SK-N-SH treated with all-trans-retinoic acid at 6 μM for 48 hours (cell line): Measurements from ENCODE around the gene IFT80.

Source experiments
- ATAC-seq: fragments of 200-7000 bp; cut with Tn5 transposase; 3 replicates; pipeline ENCODE4 v1.9.1; 2020; ENCODE audit warnings: mild to moderate bottlenecking, moderate library complexity
- ARNTL ChIP-seq: fragments of 450-650 bp; formaldehyde crosslinking; IDR thresholded peaks from 2 replicates; pipeline ENCODE4 v1.5.0; 2020; ENCODE audit warnings: low read depth, mild to moderate bottlenecking, moderate library complexity, borderline replicate concordance
- BACH2 ChIP-seq: fragments of 250-450 bp; sonication (Bioruptor Pico); IDR thresholded peaks from 2 replicates; pipeline ENCODE4 v1.9.0; 2021; ENCODE audit warnings: mild to moderate bottlenecking, borderline replicate concordance
- CREB5 ChIP-seq: fragments of 250-450 bp; sonication (Bioruptor Pico); IDR thresholded peaks from 2 replicates; pipeline ENCODE4 v1.5.1; 2020; ENCODE audit warnings: low read depth, mild to moderate bottlenecking, moderate library complexity
- CSRNP3 ChIP-seq: fragments of 250-450 bp; sonication (Bioruptor Pico); IDR thresholded peaks from 2 replicates; pipeline ENCODE4 v1.5.1; 2021; ENCODE audit warnings: mild to moderate bottlenecking, moderate library complexity
- ESRRG ChIP-seq: fragments of 250-450 bp; sonication (Bioruptor Pico); IDR thresholded peaks from 2 replicates; pipeline ENCODE4 v1.6.1; 2021; ENCODE audit warnings: mild to moderate bottlenecking
- GLIS3 ChIP-seq: fragments of 250-450 bp; sonication (Bioruptor Pico); IDR thresholded peaks from 2 replicates; pipeline ENCODE4 v1.5.0; 2020; ENCODE audit warnings: mild to moderate bottlenecking, moderate library complexity
- ISL1 ChIP-seq: fragments of 250-450 bp; sonication (Bioruptor Pico); IDR thresholded peaks from 2 replicates; pipeline ENCODE4 v2.1.2; 2022; ENCODE audit warnings: mild to moderate bottlenecking, moderate library complexity
- OSR1 ChIP-seq: fragments of 250-450 bp; sonication (Bioruptor Pico); IDR thresholded peaks from 2 replicates; pipeline ENCODE4 v1.8.0; 2022; ENCODE audit warnings: moderate library complexity, mild to moderate bottlenecking, inconsistent platforms
- PATZ1 ChIP-seq: fragments of 250-450 bp; sonication (Bioruptor Pico); IDR thresholded peaks from 2 replicates; pipeline ENCODE4 v1.8.0; 2020; ENCODE audit warnings: mild to moderate bottlenecking, moderate library complexity, borderline replicate concordance
- POU6F1 ChIP-seq: fragments of 250-450 bp; sonication (Bioruptor Pico); IDR thresholded peaks from 2 replicates; pipeline ENCODE4 v1.8.0; 2021; ENCODE audit warnings: low read depth, mild to moderate bottlenecking, moderate library complexity, borderline replicate concordance
- RARB ChIP-seq: fragments of 250-450 bp; sonication (Bioruptor Pico); IDR thresholded peaks from 2 replicates; pipeline ENCODE4 v1.8.0; 2021; ENCODE audit warnings: mild to moderate bottlenecking, moderate library complexity
- SNAI2 ChIP-seq: fragments of 250-450 bp; sonication (Bioruptor Pico); IDR thresholded peaks from 2 replicates; pipeline ENCODE4 v1.5.0; 2020; ENCODE audit warnings: mild to moderate bottlenecking, moderate library complexity
- TOX ChIP-seq: fragments of 250-450 bp; sonication (Bioruptor Pico); IDR thresholded peaks from 2 replicates; pipeline ENCODE4 v1.8.0; 2021; ENCODE audit warnings: mild to moderate bottlenecking, moderate library complexity, borderline replicate concordance
- TSHZ2 ChIP-seq: fragments of 250-450 bp; sonication (Bioruptor Pico); IDR thresholded peaks from 2 replicates; pipeline ENCODE4 v1.5.0; 2020; ENCODE audit warnings: mild to moderate bottlenecking, moderate library complexity
- ZC3H10 ChIP-seq: fragments of 250-450 bp; sonication (Bioruptor Pico); IDR thresholded peaks from 2 replicates; pipeline ENCODE4 v1.5.1; 2021; ENCODE audit warnings: mild to moderate bottlenecking, moderate library complexity
- ZFP3 ChIP-seq: fragments of 250-450 bp; sonication (Bioruptor Pico); IDR thresholded peaks from 2 replicates; pipeline ENCODE4 v1.5.0; 2020; ENCODE audit warnings: mild to moderate bottlenecking, moderate library complexity
- ZFP30 ChIP-seq: fragments of 450-650 bp; formaldehyde crosslinking; IDR thresholded peaks from 2 replicates; pipeline ENCODE4 v1.5.0; 2022; ENCODE audit warnings: mild to moderate bottlenecking, moderate library complexity
- ZNF565 ChIP-seq: fragments of 450-650 bp; formaldehyde crosslinking; conservative IDR thresholded peaks from 2 replicates; pipeline ENCODE4 v1.5.0; 2020; ENCODE audit warnings: low read depth, mild to moderate bottlenecking, moderate library complexity
- ZNF70 ChIP-seq: fragments of 450-650 bp; formaldehyde crosslinking; IDR thresholded peaks from 2 replicates; pipeline ENCODE4 v1.5.0; 2020; ENCODE audit warnings: mild to moderate bottlenecking, moderate library complexity
- ZNF8 ChIP-seq: fragments of 450-650 bp; formaldehyde crosslinking; IDR thresholded peaks from 2 replicates; pipeline ENCODE4 v1.5.0; 2020; ENCODE audit warnings: mild to moderate bottlenecking, moderate library complexity

The IFT80 gene

DNA sequence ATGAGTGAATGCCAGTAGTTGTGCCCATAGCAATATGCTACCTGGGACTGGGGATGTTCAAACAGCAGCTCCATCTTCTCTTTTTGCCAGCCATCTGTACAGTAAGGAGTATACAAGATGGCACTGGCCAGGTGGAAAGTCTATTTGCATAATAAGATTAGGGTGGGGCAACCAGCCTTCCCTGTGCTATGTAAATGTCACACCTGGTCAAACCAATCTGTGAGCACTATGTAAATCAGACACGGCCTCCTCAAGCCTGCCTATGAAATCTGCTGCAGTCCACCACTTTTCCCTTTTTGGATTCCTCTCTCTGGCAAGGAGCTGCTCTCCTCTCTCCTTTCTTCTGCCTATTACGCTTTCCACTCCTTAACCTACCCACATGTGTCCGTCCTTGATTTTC, 120.8 kb downstream of the IFT80 start:
- ATAC-seq = no peak
- TF ChIP-seq TSHZ2 (CRISPR knock-in tag) = no peak
- TF ChIP-seq OSR1 (CRISPR knock-in tag) = no peak
- TF ChIP-seq SNAI2 (CRISPR knock-in tag) = no peak
- TF ChIP-seq ARNTL (CRISPR knock-in tag) = no peak
- TF ChIP-seq ZNF70 (CRISPR knock-in tag) = no peak
- TF ChIP-seq ZNF8 (CRISPR knock-in tag) = no peak
- TF ChIP-seq ESRRG = no peak
- TF ChIP-seq ISL1 (CRISPR knock-in tag) = no peak

- ATAC-seq = no peak
- TF ChIP-seq SNAI2 (CRISPR knock-in tag) (no peak), ISL1 (CRISPR knock-in tag) (no peak), TSHZ2 (CRISPR knock-in tag) (no peak), CREB5 (CRISPR knock-in tag) (no peak), ZNF565 (CRISPR knock-in tag) (no peak), CSRNP3 (CRISPR knock-in tag) (no peak), RARB (no peak), ARNTL (CRISPR knock-in tag) (no peak), OSR1 (CRISPR knock-in tag) (no peak), POU6F1 (CRISPR knock-in tag) (no peak), ZNF8 (CRISPR knock-in tag) (no peak), TOX (CRISPR knock-in tag) (no peak), ESRRG (no peak), ZC3H10 (CRISPR knock-in tag) (no peak)
- TF ChIP-seq, all 23 proteins: peak for 0
Observed at GRCh38 chr3:160265088-160265487, 133.9 kb downstream of the IFT80 start.

DNA sequence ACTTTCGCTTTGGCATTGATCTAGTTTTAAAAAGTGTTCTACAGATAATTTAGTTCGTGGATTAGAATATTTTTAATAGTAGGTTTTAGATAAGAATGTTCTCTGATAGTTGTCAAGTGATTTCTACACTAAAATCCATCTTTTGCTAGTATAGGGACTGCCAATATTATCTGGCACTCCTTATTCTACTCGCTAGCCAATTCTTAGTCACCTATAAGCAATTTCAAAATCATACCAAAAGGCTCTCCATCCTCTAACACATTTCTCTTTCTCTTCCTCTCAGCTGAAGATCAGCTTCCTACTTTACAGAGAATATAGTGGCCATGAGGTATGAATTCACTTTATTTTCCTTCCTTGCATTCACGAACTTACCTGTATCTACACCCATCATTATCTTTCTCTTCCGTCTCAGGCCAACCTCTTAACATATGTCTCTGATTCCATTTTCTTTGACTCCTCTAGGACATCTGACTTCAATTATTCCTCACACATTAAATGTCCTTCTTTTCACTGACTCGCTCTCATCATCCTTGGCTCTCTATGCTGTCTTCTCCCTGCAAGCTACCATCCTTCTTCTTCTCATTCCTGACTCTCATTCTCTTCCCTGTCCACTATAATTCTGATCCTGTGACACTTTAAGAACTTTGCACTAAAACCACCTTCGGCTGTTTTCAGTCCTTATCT, 138.3 kb downstream of the IFT80 start:
- TF ChIP-seq SNAI2 (CRISPR knock-in tag) = no peak
- no peak for ATAC-seq

- ATAC-seq = no peak
- TF ChIP-seq ESRRG (no peak), ZFP3 (CRISPR knock-in tag) (no peak), PATZ1 (CRISPR knock-in tag) (no peak), ZFP30 (CRISPR knock-in tag) (no peak), CREB5 (CRISPR knock-in tag) (no peak), RARB (no peak), GLIS3 (no peak), BACH2 (CRISPR knock-in tag) (no peak)
Observed at GRCh38 chr3:160259589-160259988, 139.4 kb downstream of the IFT80 start.
